GM10266 (cell line): ENCODE measurements around the gene SLC34A2.

ENCODE experiments used
- DNase-seq: peaks from one replicate; pipeline ENCODE4 v3.0.0; 2012; ENCODE audit errors: extremely low spot score
- TF ChIP-seq, protein P1 (sequence below): IDR thresholded peaks from 2 replicates; pipeline ENCODE4 v1.5.1; 2012; ENCODE audit warnings: mild to moderate bottlenecking, low read depth; ENCODE audit not compliant: control insufficient read depth, insufficient read depth; ENCODE audit errors: missing control alignments

SLC34A2 gene

DNA sequence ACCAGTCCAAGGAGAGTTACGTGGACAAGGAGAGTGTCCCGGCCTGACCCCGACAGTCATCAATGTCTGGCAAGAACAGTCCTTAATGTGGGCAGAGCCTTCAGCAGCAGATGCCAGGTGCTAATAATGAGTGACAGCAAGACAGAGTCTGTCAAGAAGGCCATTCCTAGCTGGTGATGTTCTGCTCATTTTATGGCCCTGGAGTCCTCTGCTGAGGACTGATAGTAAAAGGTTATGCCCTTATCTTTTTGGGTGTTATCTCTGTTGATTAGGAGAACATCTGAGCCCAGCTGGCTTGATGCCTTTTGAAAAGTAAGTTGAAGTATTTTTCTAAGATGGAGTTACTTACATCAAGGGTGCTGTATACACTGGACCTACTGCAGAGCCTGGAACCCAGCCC is 67.3 kb downstream of the SLC34A2 start:
- TF ChIP-seq, protein P1, sequence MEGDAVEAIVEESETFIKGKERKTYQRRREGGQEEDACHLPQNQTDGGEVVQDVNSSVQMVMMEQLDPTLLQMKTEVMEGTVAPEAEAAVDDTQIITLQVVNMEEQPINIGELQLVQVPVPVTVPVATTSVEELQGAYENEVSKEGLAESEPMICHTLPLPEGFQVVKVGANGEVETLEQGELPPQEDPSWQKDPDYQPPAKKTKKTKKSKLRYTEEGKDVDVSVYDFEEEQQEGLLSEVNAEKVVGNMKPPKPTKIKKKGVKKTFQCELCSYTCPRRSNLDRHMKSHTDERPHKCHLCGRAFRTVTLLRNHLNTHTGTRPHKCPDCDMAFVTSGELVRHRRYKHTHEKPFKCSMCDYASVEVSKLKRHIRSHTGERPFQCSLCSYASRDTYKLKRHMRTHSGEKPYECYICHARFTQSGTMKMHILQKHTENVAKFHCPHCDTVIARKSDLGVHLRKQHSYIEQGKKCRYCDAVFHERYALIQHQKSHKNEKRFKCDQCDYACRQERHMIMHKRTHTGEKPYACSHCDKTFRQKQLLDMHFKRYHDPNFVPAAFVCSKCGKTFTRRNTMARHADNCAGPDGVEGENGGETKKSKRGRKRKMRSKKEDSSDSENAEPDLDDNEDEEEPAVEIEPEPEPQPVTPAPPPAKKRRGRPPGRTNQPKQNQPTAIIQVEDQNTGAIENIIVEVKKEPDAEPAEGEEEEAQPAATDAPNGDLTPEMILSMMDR: no peak
- DNase-seq: no peak

DNA sequence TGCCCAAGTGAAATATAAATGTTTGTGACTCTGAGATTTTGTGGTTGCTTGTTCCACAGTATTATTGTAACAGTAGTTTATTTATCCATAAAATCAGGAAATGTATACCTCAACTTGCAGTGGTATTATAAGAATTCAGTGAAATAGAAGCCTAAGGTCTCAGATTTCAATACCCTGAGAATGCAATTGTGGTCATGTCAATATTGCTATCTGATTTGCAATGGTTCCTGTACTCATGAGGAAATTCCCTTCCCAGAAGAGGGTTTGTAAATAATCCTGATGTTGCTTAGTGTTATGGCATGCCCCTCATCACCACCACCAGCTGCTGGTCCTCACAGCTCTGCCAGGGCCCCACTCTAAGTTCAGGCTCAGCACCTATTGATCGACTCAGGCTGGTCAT is 67.8 kb downstream of the SLC34A2 start:
- DNase-seq: no peak
- TF ChIP-seq, protein P1: no peak

DNA sequence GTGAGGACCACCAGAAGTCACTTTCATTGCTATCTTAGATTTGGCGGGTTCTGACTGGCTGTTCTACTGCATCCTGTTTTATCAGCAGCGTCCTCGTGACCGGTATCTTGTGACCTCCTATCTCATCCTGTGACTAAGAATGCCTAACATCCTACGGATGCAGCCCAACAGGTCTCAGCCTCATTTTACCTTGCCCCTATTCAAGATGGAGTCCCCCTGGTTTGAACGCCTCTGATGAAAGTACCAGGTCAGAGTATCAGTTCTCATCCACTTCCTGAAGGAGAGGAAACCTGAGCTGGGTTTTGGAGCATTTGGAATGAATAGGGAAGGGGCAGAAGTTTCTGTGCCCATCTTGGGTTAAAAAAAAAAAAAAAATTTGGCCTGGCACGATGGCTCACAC is 70.2 kb downstream of the SLC34A2 start:
- TF ChIP-seq, protein P1: no peak
- DNase-seq: no peak

DNA sequence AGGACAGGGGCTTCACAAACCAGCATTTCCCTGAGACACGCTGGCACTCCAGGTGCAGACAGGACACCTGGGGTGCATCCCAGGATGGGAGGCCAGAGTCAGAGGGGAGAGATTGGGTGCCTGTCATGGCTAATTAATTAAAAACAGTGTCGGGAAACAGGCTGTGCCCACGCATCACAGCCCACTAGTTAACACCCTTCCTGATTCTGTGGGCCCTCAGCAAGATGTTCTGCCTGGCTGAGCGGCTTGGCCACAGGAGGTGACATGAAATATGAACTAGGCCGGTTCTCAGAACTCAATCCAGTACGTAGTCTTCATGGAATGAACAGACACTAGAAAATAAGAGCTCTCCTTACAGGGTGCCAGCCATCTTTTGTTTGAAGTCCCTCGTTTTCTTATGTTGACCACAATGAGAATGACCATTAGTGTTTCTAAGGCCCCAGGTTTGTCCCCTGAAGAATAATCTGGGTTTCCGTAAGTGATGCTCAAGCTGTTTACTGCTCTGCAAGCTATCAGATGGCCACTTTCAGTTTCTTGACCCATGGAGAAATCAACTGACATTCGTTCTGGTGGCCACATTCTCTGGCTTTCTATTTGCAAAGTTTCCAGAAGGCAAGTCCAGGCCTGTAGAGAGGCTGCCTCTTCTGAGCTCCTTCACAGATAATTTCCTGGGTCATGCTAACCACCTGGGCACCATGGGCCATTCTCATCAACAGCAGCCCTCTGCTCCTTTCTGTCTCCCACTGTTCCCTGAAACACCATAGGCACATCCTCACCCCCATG is 72.3 kb downstream of the SLC34A2 start:
- DNase-seq: peak; percentile 23
- TF ChIP-seq, protein P1: no peak
